GM18505 (cell line): ENCODE measurements around the gene HTT.

Source experiments
- ATAC-seq: cut with Tn5 transposase; IDR thresholded peaks from one replicate; pipeline ENCODE4 v1.9.1; 2021; ENCODE audit not compliant: unreplicated experiment
- POLR2A ChIP-seq: IDR thresholded peaks from 4 replicates; pipeline ENCODE4 v1.6.1; 2011; ENCODE audit warnings: borderline replicate concordance; ENCODE audit not compliant: insufficient read depth, insufficient read length; ENCODE audit errors: extremely low read depth

The HTT gene

DNA sequence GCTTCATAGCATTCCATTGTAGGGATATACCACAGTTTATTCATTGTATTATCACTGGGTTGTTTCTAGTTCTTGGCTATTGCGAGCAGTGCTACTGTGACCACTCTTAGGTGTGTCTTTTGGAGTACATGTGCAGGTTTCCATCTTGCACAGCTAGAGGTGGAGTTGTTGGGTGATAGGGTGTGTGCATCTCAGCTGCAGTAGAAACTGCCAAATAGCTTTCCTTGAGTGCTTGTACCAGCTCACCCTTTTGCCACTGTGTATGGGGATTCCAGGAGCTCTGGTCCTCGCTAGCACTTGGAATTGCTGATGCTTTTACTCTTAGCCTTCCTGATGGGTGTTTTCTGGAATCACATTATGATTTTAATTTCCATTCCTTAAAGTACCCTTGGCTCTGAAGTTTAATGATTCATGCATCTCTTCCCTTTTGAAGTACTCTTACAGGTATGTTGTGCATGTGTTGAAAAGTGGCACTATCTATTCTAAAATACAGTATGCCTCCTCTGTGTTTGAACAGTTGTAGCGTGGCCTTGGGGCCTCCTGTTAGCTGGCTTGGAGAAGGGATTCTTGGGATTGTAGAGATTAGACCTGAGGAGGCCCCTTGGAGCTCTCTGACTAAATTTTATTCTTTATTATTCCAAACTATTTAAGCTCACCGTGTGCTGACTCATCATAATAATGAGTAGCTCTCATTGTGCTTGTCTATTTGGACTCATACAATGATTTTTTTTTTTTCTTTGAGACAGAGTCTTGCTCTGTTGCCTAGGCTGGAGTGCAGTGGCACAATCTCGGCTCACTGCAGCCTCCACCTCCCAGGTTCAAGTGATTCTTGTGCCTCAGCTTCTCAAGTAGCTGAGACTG lies 38.4 kb downstream of the HTT start:
- no peak for ATAC-seq
- no peak for TF ChIP-seq POLR2A

DNA sequence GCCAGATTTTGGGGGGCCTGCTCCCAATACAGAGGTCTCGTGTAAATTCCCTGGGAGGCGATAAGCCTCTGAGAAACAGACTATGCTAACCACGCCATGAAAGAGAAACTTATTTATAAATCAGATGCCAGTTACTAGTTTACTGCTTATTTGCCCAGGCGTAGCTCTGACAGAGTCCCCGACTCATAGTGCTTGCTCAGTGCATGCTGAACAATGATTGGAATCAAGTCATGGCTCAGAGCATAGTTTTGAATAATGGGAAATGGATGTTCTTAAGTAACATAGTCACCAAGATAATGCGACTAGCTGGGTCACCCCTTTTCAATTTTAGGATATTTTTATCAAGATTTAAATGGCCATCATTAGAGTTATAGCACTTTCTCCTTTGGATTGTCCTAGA lies 39.9 kb downstream of the HTT start:
- TF ChIP-seq POLR2A = no peak
- no peak for ATAC-seq

DNA sequence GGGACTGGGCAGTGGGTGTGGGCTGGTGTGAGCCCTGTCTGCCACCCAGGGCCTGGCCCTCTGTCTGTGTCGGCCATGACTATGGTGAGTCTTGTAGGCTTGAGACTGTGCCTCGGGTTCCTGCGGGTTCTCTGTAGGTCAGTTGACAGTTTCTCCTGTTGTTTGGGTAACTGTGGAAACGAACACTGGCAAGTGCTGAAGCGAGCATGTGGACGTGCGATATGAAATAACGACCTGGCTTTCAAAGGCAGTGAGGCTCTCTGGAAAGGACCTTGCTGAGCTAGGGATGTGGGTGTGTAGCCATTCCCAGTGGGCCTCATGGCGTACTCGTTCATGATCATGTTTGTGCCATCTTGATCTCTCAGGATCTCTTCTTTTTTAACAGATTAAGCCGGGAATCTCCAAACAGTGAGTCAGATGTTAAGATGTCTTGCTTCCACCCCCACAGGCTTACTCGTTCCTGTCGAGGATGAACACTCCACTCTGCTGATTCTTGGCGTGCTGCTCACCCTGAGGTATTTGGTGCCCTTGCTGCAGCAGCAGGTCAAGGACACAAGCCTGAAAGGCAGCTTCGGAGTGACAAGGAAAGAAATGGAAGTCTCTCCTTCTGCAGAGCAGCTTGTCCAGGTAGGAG lies 41.3 kb downstream of the HTT start:
- ATAC-seq = no peak
- TF ChIP-seq POLR2A = no peak

DNA sequence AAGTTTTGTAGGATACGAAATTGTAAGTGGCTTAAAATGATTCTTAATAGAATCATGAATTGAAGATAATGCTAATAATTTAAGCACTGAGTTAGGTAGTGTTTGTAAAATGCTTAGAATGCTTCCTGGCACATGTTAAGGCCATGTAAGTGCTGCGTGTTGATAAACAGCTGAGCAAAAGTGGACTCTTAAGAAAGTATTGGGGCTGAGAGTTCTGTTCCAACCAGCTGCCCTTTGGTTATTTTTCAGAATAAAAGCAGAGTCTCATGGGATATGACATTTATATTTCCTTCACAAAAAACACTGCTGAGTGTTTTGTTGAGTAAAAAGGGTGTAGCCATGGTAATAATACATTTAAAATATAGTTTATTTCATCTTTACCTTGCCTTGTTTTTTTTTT lies 42.5 kb downstream of the HTT start:
- no peak for ATAC-seq
- TF ChIP-seq POLR2A = no peak

DNA sequence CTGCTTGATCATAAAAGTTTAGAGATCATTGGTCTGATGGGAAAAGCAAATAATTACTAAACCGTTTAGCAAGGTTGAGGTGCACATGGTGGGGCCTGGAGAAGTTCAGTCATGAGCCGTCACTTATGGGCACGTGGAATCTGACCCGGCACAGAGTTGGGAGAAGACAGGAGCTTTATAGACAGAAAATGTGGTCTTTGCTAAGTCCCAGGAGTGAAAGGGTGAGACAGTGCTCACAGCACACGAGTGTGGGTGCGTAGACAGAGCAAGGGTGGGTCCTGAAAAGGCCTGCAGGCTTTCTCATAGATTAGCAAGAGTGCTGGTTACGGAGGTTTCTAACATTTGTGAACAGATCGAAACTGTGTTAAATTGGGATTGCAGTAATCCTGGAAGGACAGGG lies 43.8 kb downstream of the HTT start:
- ATAC-seq = no peak
- no peak for TF ChIP-seq POLR2A

DNA sequence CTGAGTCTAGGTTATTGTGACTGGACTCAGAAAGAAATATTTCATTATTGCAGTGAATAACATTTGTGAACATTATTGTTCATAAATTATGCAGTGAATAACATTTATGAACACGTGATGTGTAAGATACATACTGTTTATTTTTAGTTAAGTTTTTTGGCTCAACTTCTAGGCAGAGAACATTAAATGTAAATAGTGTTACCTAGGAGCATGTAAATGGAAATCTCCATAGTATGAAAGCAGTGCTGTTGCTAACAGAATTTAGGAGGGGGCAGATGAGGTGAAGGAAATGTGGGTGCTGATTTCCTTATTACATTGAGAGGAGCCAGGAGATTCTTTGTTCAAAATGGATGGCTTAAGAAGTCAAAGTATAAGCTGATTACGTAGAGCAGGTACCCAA lies 45.0 kb downstream of the HTT start:
- ATAC-seq = no peak
- TF ChIP-seq POLR2A = no peak

DNA sequence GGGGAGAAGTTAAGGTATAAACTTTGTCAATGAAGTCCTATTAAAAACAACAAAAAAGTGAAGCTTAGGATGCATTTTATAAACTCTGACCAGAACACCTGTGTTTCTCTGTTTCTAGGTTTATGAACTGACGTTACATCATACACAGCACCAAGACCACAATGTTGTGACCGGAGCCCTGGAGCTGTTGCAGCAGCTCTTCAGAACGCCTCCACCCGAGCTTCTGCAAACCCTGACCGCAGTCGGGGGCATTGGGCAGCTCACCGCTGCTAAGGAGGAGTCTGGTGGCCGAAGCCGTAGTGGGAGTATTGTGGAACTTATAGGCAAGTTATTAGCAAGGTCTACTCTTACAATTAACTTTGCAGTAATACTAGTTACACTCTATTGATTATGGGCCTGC lies 46.6 kb downstream of the HTT start:
- TF ChIP-seq POLR2A = no peak
- no peak for ATAC-seq

DNA sequence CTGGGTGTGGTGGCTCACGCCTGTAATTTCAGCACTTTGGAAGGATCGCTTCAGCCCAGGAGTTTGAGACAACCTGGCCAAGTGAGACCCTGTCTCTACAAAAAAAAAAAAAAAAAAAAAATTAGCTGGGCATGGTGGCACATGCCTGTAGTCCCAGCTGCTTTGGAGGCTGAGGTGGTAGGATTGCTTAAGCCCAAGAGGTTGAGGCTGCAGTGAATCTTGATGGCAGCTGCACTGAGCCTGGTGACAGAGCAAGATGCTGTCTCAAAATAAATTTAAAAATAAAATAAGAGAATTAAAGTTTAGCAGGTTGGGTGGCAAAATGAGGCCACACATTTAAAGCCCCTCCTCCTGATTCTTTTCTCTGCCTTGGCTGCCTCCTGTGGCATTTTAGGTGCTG lies 47.1 kb downstream of the HTT start:
- no peak for ATAC-seq
- no peak for TF ChIP-seq POLR2A

DNA sequence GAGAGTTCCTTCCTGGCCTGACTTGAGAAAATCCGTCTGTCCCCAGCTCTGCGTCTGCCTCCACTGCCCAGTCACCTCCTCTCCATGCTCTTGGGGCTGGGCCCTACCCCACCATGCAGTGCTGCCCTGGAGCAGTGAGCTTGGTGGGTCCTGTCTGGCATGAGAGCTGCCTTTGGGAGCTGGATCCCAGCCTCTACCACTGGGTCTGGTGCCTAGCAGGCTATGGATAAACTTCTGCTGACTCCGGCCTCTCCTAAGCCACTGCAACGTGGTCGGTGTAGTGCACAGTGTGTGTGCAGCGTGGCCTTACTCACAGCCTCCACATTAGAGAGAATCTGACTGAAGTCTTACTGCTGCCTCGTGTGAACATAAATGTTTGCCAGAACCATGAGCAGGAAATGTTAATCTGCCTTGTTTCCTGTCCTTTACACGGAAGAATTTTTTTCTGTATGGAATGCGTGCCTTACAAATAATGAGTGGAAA lies 47.6 kb downstream of the HTT start:
- no peak for ATAC-seq
- no peak for TF ChIP-seq POLR2A

DNA sequence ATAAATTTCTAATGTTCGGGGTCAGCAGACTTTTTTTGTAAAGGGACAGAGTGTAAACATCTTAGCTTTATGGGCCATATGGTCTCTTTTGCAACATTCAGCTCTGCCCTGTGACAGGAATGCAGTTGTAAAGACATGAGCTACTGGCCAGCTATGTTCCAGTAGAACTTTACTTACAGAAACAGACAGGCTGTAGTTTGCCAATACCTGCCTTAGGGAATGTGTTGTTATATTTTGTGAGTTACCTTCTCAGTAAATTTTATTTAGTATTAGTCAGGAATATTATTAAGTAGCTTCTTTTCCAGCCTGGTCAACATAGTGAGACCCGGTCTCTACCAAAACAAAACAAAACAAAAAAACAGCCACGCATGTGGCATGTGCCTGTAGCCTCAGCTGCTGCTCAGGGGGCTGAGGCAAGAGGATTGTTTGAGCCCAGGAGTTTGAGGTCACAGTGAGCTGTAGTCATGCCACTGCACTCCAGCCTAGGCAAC lies 48.7 kb downstream of the HTT start:
- TF ChIP-seq POLR2A = no peak
- ATAC-seq = no peak

DNA sequence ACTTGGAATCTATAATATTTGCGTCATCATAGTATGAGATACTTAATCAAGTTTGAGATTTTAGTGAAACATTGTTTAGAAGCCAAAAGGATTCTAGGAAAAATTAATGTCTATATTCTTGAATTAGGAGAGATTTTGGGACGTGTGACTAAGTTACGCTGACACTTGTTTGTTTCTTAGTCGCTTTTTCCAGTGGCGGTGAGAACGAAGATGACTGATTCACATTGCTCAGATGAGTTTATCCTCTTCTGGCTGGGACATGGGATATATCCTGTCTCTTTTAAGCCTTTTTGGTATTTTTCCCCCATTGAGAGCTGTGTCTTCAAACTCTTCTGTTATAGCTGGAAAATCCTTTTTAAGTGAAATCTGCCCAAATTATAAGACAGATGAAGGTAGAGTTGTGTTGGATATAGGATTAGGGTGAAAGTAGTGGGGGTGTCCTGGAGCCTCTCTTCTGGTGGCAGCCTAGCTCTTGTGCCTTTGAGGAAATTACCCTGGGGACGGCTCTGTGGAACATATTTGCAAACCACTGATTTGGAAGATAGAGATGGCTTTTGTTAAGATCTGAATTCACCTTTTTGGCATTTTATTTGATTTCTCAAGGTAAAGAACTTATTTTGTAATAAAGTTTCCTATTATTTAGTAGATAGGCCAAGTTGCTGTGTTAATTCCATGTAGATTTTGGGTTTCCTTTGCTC lies 49.7 kb downstream of the HTT start:
- ATAC-seq = no peak
- TF ChIP-seq POLR2A = no peak

DNA sequence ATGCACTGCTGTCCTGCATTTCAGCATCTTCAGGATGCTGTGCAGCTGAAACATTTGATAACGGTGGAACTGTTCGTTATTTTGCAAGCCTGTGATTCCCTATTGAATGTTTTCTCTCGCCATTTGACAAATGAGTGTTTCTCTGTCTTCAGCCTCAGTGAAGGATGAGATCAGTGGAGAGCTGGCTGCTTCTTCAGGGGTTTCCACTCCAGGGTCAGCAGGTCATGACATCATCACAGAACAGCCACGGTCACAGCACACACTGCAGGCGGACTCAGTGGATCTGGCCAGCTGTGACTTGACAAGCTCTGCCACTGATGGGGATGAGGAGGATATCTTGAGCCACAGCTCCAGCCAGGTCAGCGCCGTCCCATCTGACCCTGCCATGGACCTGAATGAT lies 52.6 kb downstream of the HTT start:
- no peak for ATAC-seq
- no peak for TF ChIP-seq POLR2A

DNA sequence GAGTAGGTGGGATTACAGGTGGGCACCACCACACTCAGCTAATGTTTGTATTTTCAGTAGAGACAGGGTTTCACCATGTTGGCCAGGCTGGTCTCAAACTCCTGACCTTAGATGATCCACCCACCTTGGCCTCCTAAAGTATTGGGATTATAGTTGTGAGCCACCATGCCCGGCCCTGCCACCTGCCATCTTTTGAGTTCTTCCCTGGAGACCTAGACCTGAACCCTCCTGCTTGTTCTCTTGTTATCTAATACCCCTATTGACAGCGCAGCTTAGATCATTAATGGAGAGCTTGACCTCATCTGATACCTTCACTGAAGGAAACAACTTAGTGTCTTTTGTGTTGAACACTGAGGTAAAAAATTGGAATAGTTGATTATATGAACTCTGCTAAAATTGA lies 53.6 kb downstream of the HTT start:
- no peak for TF ChIP-seq POLR2A
- ATAC-seq = no peak
